Nephron progenitor cell (in vitro differentiated cells): ENCODE data around the gene TMEM223.

Experiments used
- DNase-seq: peaks from one replicate; pipeline ENCODE4 v3.0.0; 2021
- H3K27ac Mint-ChIP-seq: 2 replicates; pipeline ENCODE4 v1.8.0; 2021; ENCODE audit warnings: mild to moderate bottlenecking, moderate library complexity, mixed read lengths
- H3K27me3 Mint-ChIP-seq: 2 replicates; pipeline ENCODE4 v1.8.0; 2021; ENCODE audit warnings: mild to moderate bottlenecking, low read depth, mixed read lengths; ENCODE audit not compliant: poor library complexity
- H3K36me3 Mint-ChIP-seq: 2 replicates; pipeline ENCODE4 v1.8.0; 2021; ENCODE audit warnings: low read depth, mixed read lengths
- H3K4me1 Mint-ChIP-seq: 2 replicates; pipeline ENCODE4 v1.8.0; 2021; ENCODE audit warnings: mixed read lengths
- H3K4me3 Mint-ChIP-seq: 2 replicates; pipeline ENCODE4 v1.8.0; 2021; ENCODE audit warnings: mild to moderate bottlenecking, moderate library complexity, mixed read lengths
- H3K9me3 Mint-ChIP-seq: 2 replicates; pipeline ENCODE4 v1.8.0; 2021; ENCODE audit warnings: mild to moderate bottlenecking, moderate library complexity, mixed read lengths
- TF ChIP-seq, protein P1 (sequence below): fragments of 200-600 bp; sonication (generic); IDR thresholded peaks from 2 replicates; pipeline ENCODE4 v1.5.0; 2021; ENCODE audit warnings: antibody characterized with exemption

TMEM223 gene

DNA sequence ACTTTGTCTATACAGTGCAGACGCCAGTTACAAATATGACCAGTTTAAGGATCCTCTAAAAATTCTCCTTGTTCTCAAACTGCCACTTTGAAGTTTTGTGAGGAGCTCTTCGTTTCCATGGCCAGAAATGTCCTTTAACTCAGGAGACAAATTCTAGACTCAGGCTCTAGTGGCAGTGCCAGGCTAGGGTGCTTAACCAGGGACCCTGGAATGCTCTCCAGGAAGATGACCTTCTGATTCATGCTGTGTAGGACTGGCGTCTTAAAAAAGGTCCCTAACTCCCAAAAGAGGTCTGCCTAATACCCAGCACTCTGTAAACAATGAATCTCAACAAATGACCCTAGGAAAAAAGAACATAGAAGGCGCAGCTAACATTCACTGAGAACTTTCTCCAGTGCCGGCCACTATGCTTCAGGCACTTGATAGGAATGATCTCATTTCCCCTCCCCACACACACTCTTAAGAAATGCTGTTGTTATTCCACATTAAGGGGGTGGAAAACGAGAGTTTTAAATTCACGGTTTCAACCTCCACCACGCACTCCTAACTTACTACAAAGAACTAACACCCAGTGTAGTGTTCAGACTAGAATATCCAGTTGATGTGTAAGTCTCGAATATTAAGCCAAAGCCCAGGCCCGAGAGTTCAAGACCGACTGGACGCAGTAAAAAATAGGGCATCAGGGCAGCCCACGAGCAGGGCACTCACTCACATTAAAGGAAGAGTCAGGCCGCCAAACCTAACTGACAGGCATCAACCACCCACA lies 12.7 kb upstream of the TMEM223 start:
- peaks cover 8% of the 10 kb centered on the region for H3K27me3 Mint-ChIP-seq
- H3K4me1 Mint-ChIP-seq, result peaks cover 30% of the 10 kb centered on the region
- H3K4me3 Mint-ChIP-seq, result peak overlapping the region; percentile 100
- peak overlapping the region; percentile 99 for H3K27ac Mint-ChIP-seq
- peaks cover 41% of the 10 kb centered on the region for H3K36me3 Mint-ChIP-seq
- no peak for DNase-seq
- no peaks in the 10 kb centered on the region for H3K9me3 Mint-ChIP-seq
- TF ChIP-seq, protein P1, sequence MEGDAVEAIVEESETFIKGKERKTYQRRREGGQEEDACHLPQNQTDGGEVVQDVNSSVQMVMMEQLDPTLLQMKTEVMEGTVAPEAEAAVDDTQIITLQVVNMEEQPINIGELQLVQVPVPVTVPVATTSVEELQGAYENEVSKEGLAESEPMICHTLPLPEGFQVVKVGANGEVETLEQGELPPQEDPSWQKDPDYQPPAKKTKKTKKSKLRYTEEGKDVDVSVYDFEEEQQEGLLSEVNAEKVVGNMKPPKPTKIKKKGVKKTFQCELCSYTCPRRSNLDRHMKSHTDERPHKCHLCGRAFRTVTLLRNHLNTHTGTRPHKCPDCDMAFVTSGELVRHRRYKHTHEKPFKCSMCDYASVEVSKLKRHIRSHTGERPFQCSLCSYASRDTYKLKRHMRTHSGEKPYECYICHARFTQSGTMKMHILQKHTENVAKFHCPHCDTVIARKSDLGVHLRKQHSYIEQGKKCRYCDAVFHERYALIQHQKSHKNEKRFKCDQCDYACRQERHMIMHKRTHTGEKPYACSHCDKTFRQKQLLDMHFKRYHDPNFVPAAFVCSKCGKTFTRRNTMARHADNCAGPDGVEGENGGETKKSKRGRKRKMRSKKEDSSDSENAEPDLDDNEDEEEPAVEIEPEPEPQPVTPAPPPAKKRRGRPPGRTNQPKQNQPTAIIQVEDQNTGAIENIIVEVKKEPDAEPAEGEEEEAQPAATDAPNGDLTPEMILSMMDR, result no peak

DNA sequence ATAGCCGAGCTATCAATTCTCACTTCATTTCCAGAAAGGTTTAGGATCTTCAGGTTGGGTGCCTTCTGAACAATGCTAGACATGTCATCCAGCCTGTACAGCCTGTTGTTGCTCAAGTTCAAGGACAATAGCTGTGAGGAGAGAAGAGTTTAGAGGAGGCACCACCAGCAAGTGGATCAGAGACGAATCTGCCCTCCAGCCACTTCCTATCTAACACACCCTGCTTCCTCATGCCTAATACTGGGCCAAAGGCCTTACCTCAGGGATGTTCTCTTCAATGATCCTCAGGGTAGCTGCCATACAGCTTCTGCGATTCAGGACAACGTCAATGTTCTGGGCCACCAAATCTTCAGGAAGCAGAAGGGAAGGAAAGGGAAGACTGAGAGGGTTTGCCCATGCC lies 9.3 kb upstream of the TMEM223 start:
- H3K9me3 Mint-ChIP-seq, result no peaks in the 10 kb centered on the region
- H3K27ac Mint-ChIP-seq, result no peak overlapping the region
- H3K4me1 Mint-ChIP-seq, result peaks cover 21% of the 10 kb centered on the region
- no peak overlapping the region for H3K4me3 Mint-ChIP-seq
- H3K27me3 Mint-ChIP-seq, result peaks cover 17% of the 10 kb centered on the region
- TF ChIP-seq, protein P1, result no peak
- no peak for DNase-seq
- H3K36me3 Mint-ChIP-seq, result peaks cover 68% of the 10 kb centered on the region

DNA sequence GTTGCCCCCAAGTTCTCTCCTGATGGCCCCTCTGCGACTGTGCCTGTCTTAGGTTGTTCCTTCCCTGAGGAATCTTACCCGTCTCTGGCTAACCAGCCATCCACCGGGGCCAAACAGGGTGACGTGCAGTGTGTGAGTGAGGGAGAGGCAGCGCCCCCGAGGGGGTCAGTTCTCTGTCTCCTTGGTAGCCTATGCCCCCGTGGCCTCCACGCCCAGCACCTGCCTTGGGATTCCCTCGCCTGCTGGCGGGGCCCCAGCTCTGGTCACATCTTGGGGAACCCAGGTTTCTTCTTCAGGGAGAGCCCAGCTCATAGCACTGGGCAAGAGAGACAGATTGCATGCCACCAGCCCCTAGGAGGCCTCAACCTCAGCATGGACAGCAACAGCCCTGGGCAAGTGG lies 7.7 kb upstream of the TMEM223 start:
- H3K27ac Mint-ChIP-seq, result no peak overlapping the region
- no peaks in the 10 kb centered on the region for H3K9me3 Mint-ChIP-seq
- no peak overlapping the region for H3K4me3 Mint-ChIP-seq
- DNase-seq, result no peak
- peaks cover 17% of the 10 kb centered on the region for H3K27me3 Mint-ChIP-seq
- TF ChIP-seq, protein P1, result no peak
- peaks cover 84% of the 10 kb centered on the region for H3K36me3 Mint-ChIP-seq
- H3K4me1 Mint-ChIP-seq, result peaks cover 12% of the 10 kb centered on the region

DNA sequence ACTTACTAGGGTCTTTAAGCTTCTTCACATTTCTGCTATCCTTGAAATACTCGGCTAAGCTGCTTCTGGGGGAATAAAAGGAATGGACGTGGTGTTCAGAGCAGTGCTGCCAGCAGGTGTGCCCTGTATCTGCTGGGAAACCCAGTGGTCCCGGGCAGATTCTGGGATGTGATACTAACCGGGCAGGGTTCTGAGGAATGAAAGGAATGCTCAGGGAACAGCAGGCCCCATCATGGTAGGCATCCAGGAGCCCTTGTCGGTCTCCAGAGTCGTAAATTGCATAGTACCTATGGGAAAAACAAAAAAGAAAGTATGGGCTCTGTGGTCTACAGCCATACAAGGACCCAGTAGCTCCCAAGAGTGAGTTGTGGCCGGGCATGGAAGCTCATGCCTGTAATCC lies 4.5 kb upstream of the TMEM223 start:
- H3K36me3 Mint-ChIP-seq, result peaks cover 79% of the 10 kb centered on the region

DNA sequence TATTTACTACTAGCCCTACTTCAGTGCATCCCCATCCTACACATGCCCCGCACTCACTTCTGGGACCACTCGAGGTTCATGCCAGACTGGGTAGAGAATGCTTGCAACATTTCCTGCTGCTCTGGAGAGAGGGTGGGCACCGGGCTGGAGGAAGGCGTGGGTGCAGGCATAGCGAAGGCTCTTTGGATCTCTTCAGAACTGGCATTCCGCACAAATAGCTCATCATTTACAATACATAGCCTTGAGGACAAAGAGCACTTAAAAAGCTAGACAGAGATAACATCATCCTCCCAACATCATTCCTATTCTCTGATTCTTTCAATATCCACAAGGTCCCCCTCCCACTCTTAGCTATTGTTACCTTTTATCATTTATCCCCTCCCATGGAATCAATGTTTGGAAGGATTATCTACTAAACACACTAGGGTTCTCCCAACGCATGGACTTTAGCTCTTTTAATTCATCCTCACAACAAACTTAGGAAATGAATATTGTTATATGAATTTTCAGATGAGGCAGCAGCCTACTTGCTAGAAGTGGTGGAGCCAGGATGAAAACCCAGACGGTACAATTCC lies 2.5 kb upstream of the TMEM223 start:
- Mint-ChIP-seq H3K36me3 (peaks cover 78% of the 10 kb centered on the region), H3K27me3 (peaks cover 8% of the 10 kb centered on the region), H3K4me3 (no peak overlapping the region), H3K9me3 (no peaks in the 10 kb centered on the region), H3K4me1 (peaks cover 28% of the 10 kb centered on the region), H3K27ac (no peak overlapping the region)
- no peak for DNase-seq
- TF ChIP-seq, protein P1, result no peak

More for the DNA sequence above, 4.5 kb upstream of the TMEM223 start:
- no peaks in the 10 kb centered on the region for H3K9me3 Mint-ChIP-seq
- no peak overlapping the region for H3K4me3 Mint-ChIP-seq
- TF ChIP-seq, protein P1, result no peak
- no peak overlapping the region for H3K27ac Mint-ChIP-seq
- no peak for DNase-seq
- H3K4me1 Mint-ChIP-seq, result peaks cover 8% of the 10 kb centered on the region
- H3K27me3 Mint-ChIP-seq, result peaks cover 8% of the 10 kb centered on the region

DNA sequence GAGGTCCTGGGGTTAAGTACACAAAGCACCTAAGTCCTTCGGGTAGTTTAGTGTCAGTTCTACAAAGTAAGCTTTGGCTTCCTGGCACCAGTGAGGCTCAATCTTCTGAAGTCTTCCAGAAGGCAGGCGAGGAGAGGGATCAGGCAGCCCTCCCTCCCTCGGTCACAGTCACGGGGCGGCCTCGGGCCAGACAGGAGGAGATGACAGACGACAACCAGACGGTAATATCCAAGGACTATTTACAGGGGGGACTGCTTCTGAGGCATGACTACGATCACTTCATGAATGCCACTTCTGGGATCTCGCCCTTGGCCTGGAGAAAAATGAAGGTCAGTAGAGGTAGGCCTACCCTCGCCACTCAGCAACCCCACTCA lies 383 bp upstream of the TMEM223 start:
- peaks cover 66% of the 10 kb centered on the region for H3K36me3 Mint-ChIP-seq
- TF ChIP-seq, protein P1, result no peak
- H3K27me3 Mint-ChIP-seq, result peaks cover 3% of the 10 kb centered on the region
- peak; percentile 39 for DNase-seq
- no peaks in the 10 kb centered on the region for H3K9me3 Mint-ChIP-seq
- peak overlapping the region; percentile 97 for H3K27ac Mint-ChIP-seq
- H3K4me3 Mint-ChIP-seq, result peak overlapping the region; percentile 92
- H3K4me1 Mint-ChIP-seq, result peaks cover 44% of the 10 kb centered on the region
